ENCODE results near the gene RSRC2.
"Not testable (repeated sequence)": the region's sequence is repeated elsewhere in the genome, so short reads cannot be mapped to it uniquely, and the experiment has no call there.

RSRC2 gene

GRCh38 chr12:122526683-122527477 lies at the start of gene RSRC2, which contains the start of gene KNTC1:
TSS of gene RSRC2 (minus strand) at chr12:122526936. CDS start at chr12:122526853, 83 bp downstream.
TSS of gene KNTC1 (plus strand) at chr12:122527249. CDS start at chr12:122530064, 2,815 bp downstream.
- peak within 1 kb of the TSS; percentile 83 for H3K4me3 ChIP-seq (ENCODE audit: severe bottlenecking)
- ATAC-seq (ENCODE audit: low read depth) = peak; percentile 86
- H3K9me3 ChIP-seq (ENCODE audit: severe bottlenecking) = no peaks in the 10 kb centered on the region
- H3K36me3 ChIP-seq (ENCODE audit: low read depth) = peaks cover 77% of the 10 kb centered on the region
- TF ChIP-seq, protein P1, sequence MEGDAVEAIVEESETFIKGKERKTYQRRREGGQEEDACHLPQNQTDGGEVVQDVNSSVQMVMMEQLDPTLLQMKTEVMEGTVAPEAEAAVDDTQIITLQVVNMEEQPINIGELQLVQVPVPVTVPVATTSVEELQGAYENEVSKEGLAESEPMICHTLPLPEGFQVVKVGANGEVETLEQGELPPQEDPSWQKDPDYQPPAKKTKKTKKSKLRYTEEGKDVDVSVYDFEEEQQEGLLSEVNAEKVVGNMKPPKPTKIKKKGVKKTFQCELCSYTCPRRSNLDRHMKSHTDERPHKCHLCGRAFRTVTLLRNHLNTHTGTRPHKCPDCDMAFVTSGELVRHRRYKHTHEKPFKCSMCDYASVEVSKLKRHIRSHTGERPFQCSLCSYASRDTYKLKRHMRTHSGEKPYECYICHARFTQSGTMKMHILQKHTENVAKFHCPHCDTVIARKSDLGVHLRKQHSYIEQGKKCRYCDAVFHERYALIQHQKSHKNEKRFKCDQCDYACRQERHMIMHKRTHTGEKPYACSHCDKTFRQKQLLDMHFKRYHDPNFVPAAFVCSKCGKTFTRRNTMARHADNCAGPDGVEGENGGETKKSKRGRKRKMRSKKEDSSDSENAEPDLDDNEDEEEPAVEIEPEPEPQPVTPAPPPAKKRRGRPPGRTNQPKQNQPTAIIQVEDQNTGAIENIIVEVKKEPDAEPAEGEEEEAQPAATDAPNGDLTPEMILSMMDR (IDR thresholded peaks at IDR 0.05; ENCODE audit: poor library complexity, severe bottlenecking) = no peak
- peak; percentile 98 for DNase-seq (ENCODE audit: low spot score)
- H3K27me3 ChIP-seq (ENCODE audit: insufficient read depth, poor library complexity, severe bottlenecking) = no peaks in the 10 kb centered on the region
- H3K4me1 ChIP-seq (ENCODE audit: insufficient read depth, poor library complexity, severe bottlenecking) = peaks cover 27% of the 10 kb centered on the region
- peak within 1 kb of the TSS; percentile 84 for H3K27ac ChIP-seq (ENCODE audit: poor library complexity, severe bottlenecking)

DNA sequence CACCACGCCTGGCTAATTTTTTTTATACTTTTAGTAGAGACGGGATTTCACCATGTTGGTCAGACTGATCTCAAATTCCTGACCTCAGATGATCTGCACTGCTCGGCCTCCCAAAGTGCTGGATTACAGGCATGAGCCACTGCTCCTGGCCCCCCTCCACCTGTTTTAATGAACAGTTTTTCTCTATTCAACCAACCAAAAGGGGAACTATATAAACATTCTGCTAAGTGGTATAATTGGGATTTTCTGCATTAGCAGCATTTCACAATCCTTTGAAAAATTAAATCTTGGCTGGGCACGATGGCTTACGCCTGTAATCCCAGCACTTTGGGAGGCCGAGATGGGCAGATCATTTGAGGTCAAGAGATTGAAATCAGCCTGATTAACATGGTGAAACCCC lies 45.1 kb upstream of the RSRC2 start:
- DNase-seq (ENCODE audit: low spot score) = no peak
- H3K9me3 ChIP-seq (ENCODE audit: severe bottlenecking) = no peaks in the 10 kb centered on the region

DNA sequence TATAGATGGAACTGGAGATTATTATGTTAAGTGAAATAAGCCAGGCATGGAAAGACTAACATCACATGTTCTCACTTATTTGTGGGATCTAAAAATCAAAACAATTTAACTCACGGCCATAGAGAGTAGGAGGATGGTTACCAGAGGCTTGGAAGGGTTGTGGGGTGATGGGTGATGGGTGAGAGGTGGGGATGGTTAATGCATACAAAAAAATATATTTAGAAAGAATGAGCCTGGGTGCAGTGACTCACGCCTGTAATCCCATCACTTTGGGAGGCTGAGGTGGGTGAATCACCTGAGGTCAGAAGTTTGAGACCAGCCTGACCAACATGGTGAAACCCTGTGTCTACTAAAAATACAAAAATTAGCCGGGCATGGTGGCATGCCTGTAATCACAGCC lies 43.3 kb upstream of the RSRC2 start:
- not testable (repeated sequence) for H3K27me3 ChIP-seq (ENCODE audit: insufficient read depth, poor library complexity, severe bottlenecking); ATAC-seq (ENCODE audit: low read depth); H3K4me3 ChIP-seq (ENCODE audit: severe bottlenecking); H3K27ac ChIP-seq (ENCODE audit: poor library complexity, severe bottlenecking); DNase-seq (ENCODE audit: low spot score); H3K9me3 ChIP-seq (ENCODE audit: severe bottlenecking); H3K4me1 ChIP-seq (ENCODE audit: insufficient read depth, poor library complexity, severe bottlenecking)
- H3K36me3 ChIP-seq (ENCODE audit: low read depth) = peaks cover 92% of the 10 kb centered on the region

More for the DNA sequence above, 45.1 kb upstream of the RSRC2 start:
- no peak for ATAC-seq (ENCODE audit: low read depth)
- Histone ChIP-seq H3K4me1 (ENCODE audit: insufficient read depth, poor library complexity, severe bottlenecking) (no peaks in the 10 kb centered on the region), H3K36me3 (ENCODE audit: low read depth) (peaks cover 98% of the 10 kb centered on the region), H3K27ac (ENCODE audit: poor library complexity, severe bottlenecking) (no peak overlapping the region), H3K27me3 (ENCODE audit: insufficient read depth, poor library complexity, severe bottlenecking) (no peaks in the 10 kb centered on the region), H3K4me3 (ENCODE audit: severe bottlenecking) (no peak overlapping the region)
- TF ChIP-seq, protein P1 (IDR thresholded peaks at IDR 0.05; ENCODE audit: poor library complexity, severe bottlenecking) = no peak

DNA sequence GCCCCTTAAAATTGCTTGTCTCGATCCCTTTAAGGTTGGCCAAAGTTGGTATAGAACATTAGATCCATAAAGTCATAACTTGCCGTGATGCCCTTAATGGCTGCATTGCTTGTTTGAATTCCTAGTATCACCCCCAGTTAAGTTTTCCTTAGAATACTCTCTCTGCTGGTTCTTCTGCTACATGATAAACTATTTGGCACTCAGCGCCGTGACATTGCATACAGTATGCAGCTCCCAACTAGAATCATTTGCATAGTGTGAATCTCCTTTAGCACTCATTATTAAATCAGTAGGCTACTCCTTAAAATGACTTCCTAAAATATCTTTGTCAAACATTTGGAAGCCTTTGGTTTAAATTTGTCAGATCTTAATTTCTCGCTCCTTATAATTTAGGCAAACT lies 42.6 kb upstream of the RSRC2 start:
- ATAC-seq (ENCODE audit: low read depth) (no peak), DNase-seq (ENCODE audit: low spot score) (no peak)
- Histone ChIP-seq H3K4me3 (ENCODE audit: severe bottlenecking) (no peak overlapping the region), H3K36me3 (ENCODE audit: low read depth) (peaks cover 92% of the 10 kb centered on the region), H3K27ac (ENCODE audit: poor library complexity, severe bottlenecking) (no peak overlapping the region), H3K9me3 (ENCODE audit: severe bottlenecking) (no peaks in the 10 kb centered on the region), H3K4me1 (ENCODE audit: insufficient read depth, poor library complexity, severe bottlenecking) (no peaks in the 10 kb centered on the region), H3K27me3 (ENCODE audit: insufficient read depth, poor library complexity, severe bottlenecking) (no peaks in the 10 kb centered on the region)
- TF ChIP-seq, protein P1 (IDR thresholded peaks at IDR 0.05; ENCODE audit: poor library complexity, severe bottlenecking) = no peak

- H3K4me3 ChIP-seq (ENCODE audit: severe bottlenecking); H3K4me1 ChIP-seq (ENCODE audit: insufficient read depth, poor library complexity, severe bottlenecking); H3K27ac ChIP-seq (ENCODE audit: poor library complexity, severe bottlenecking); ATAC-seq (ENCODE audit: low read depth); H3K9me3 ChIP-seq (ENCODE audit: severe bottlenecking); DNase-seq (ENCODE audit: low spot score); H3K27me3 ChIP-seq (ENCODE audit: insufficient read depth, poor library complexity, severe bottlenecking): not testable (repeated sequence)
- H3K36me3 ChIP-seq (ENCODE audit: low read depth) = peaks cover 92% of the 10 kb centered on the region
These were observed 40.1 kb upstream of the RSRC2 start for GRCh38 chr12:122566816-122567215.

- TF ChIP-seq, protein P1 (IDR thresholded peaks at IDR 0.05; ENCODE audit: poor library complexity, severe bottlenecking) = no peak
- ATAC-seq (ENCODE audit: low read depth) (no peak), DNase-seq (ENCODE audit: low spot score) (no peak)
- peaks cover 91% of the 10 kb centered on the region for H3K36me3 ChIP-seq (ENCODE audit: low read depth)
- H3K27me3 ChIP-seq (ENCODE audit: insufficient read depth, poor library complexity, severe bottlenecking) = no peaks in the 10 kb centered on the region
- H3K9me3 ChIP-seq (ENCODE audit: severe bottlenecking) = no peaks in the 10 kb centered on the region
- no peak overlapping the region for H3K27ac ChIP-seq (ENCODE audit: poor library complexity, severe bottlenecking)
- no peak overlapping the region for H3K4me3 ChIP-seq (ENCODE audit: severe bottlenecking)
- H3K4me1 ChIP-seq (ENCODE audit: insufficient read depth, poor library complexity, severe bottlenecking) = no peaks in the 10 kb centered on the region
These were observed 36.6 kb upstream of the RSRC2 start for GRCh38 chr12:122563361-122563760.
